ENCODE results near the gene HPS3.
"Not testable (repeated sequence)": the region's sequence is repeated elsewhere in the genome, so short reads cannot be mapped to it uniquely, and the experiment has no call there.

The HPS3 gene

DNA sequence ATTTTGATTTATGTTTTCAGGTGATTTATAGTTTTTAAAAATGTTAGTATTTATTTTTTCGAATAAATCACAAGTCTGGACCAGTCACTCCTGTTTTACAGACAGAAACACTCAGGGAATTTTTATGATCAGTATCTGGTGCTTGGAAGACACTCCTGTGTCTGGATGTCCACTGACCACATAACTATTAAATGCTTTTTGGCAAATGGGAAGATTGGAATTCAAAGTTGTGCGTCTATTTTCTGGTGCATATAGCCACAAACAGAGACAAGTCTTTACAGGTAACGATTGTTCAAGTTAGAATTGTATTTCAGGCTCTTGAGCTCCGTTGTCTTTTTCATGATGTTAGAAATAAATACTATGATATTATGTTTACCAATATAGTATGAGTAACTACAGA lies 80.0 kb downstream of the HPS3 start:
- no peak overlapping the region for H3K4me3 ChIP-seq (ENCODE audit: low read depth, low read length)
- in situ Hi-C loops (cut with HindIII; ENCODE audit: low pct_ligation_motif_present, low sequenced_read_pairs) = no loop called here
- no peak overlapping the region for H3K27ac ChIP-seq
- no peak for DNase-seq
- no peaks in the 10 kb centered on the region for H3K36me3 ChIP-seq (replicated peaks)
- H3K27me3 ChIP-seq (replicated peaks) = no peaks in the 10 kb centered on the region
- TF ChIP-seq, protein P1, sequence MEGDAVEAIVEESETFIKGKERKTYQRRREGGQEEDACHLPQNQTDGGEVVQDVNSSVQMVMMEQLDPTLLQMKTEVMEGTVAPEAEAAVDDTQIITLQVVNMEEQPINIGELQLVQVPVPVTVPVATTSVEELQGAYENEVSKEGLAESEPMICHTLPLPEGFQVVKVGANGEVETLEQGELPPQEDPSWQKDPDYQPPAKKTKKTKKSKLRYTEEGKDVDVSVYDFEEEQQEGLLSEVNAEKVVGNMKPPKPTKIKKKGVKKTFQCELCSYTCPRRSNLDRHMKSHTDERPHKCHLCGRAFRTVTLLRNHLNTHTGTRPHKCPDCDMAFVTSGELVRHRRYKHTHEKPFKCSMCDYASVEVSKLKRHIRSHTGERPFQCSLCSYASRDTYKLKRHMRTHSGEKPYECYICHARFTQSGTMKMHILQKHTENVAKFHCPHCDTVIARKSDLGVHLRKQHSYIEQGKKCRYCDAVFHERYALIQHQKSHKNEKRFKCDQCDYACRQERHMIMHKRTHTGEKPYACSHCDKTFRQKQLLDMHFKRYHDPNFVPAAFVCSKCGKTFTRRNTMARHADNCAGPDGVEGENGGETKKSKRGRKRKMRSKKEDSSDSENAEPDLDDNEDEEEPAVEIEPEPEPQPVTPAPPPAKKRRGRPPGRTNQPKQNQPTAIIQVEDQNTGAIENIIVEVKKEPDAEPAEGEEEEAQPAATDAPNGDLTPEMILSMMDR (IDR thresholded peaks at IDR 0.05; ENCODE audit: low read depth, low read length, missing control alignments) = no peak

DNA sequence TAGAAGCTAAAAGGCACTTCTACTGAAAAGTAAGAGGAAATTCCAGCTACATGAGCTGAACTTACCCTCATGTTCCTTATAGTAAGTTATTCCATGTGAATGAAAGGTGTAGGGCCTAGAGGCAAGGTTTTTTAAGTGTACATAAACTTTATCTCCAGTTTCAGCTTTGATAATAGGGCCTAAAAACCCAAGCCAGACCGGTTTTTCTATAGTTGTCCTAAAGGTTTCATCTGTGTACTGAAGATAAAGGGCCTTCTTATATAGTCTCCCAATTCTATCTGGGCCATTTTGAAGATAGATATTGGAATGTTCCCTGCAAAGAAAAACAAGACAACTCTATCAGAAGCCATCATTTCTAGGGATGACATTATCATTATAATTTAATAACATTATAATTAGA lies 82.9 kb downstream of the HPS3 start:
- no peak overlapping the region for H3K27ac ChIP-seq
- H3K36me3 ChIP-seq (replicated peaks) = no peaks in the 10 kb centered on the region
- TF ChIP-seq, protein P1 (IDR thresholded peaks at IDR 0.05; ENCODE audit: low read depth, low read length, missing control alignments) = no peak
- DNase-seq = no peak
- H3K4me3 ChIP-seq (ENCODE audit: low read depth, low read length) = no peak overlapping the region
- in situ Hi-C loops (cut with HindIII; ENCODE audit: low pct_ligation_motif_present, low sequenced_read_pairs) = no loop called here
- no peaks in the 10 kb centered on the region for H3K27me3 ChIP-seq (replicated peaks)

DNA sequence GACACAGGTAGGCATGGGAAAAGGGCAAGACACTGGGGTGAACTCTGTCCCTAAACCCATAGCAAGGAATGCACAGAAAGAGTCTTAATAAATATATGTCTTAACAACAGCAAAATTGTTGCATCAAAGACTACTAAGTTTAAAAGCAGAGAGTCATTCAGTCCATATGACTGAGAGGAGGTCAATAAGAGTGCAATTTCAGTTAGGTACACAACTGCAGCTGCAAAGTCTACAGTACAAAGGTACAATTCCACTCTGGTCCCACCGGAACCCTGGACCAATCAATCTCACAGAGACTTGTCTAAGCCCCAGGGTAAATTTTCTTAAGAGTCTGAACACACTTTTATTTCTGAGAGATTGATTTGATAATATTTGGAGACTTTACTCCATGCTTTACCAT lies 85.3 kb downstream of the HPS3 start:
- H3K27ac ChIP-seq = no peak overlapping the region
- TF ChIP-seq, protein P1 (IDR thresholded peaks at IDR 0.05; ENCODE audit: low read depth, low read length, missing control alignments) = no peak
- in situ Hi-C loops (cut with HindIII; ENCODE audit: low pct_ligation_motif_present, low sequenced_read_pairs) = no loop called here
- no peaks in the 10 kb centered on the region for H3K27me3 ChIP-seq (replicated peaks)
- H3K36me3 ChIP-seq (replicated peaks) = no peaks in the 10 kb centered on the region
- H3K4me3 ChIP-seq (ENCODE audit: low read depth, low read length) = no peak overlapping the region
- DNase-seq = no peak

DNA sequence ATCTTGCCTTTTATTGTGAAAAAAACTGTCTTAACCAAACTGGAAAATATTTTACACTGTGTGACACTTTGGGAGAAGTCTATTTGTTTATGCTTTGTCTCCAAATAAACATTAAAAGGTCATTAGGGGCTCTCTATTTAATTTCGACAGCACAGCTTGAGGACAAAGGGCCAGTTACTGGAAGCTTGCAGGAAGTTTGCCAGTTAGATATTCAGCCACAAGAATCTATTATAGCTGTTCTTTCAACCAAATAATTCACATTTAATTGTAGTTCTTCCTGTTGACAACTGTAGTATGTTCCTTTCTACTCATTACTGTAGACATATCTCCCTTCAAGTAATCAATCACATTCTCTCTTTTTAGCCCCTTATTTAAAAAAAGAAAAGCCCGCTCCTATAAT lies 86.1 kb downstream of the HPS3 start:
- H3K27ac ChIP-seq = no peak overlapping the region
- no peaks in the 10 kb centered on the region for H3K27me3 ChIP-seq (replicated peaks)
- in situ Hi-C loops (cut with HindIII; ENCODE audit: low pct_ligation_motif_present, low sequenced_read_pairs) = no loop called here
- H3K36me3 ChIP-seq (replicated peaks) = no peaks in the 10 kb centered on the region
- no peak overlapping the region for H3K4me3 ChIP-seq (ENCODE audit: low read depth, low read length)
- no peak for DNase-seq
- TF ChIP-seq, protein P1 (IDR thresholded peaks at IDR 0.05; ENCODE audit: low read depth, low read length, missing control alignments) = no peak

DNA sequence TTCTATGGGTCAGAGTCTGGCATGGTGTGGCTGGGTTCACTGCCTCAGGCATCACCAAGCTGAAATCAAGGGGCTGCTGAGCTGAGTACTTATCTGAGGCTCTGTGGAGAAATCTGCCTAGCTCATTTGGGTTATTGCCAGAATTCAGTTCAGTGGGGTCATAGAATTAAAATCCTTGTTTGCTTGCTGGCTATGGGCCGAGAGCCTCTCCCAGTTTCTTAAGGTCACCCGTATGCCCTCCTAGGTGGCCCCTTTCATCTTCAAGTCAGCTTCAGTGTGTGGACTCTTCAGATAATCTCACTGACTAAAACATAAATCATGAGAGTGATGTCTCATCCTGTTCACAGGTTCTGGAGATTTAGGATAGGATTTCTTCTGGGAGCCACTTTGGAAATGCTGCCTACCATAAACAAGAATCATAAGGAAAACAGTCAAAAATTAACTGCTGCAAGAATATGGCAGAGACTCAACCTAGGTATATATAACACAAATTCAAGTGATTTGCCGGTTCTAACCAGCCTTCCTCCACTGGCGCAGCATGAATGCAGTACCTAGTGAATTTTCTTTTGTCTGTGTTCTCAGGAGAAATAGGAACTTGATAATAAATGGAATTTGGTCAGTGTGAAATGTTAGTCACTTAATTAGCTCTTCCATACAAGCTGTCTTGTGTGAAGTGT lies 86.9 kb downstream of the HPS3 start:
- in situ Hi-C loops (cut with HindIII; ENCODE audit: low pct_ligation_motif_present, low sequenced_read_pairs) = no loop called here
- Histone ChIP-seq H3K36me3 (replicated peaks) (no peaks in the 10 kb centered on the region), H3K27ac (no peak overlapping the region), H3K4me3 (ENCODE audit: low read depth, low read length) (no peak overlapping the region), H3K27me3 (replicated peaks) (no peaks in the 10 kb centered on the region)
- no peak for DNase-seq
- TF ChIP-seq, protein P1 (IDR thresholded peaks at IDR 0.05; ENCODE audit: low read depth, low read length, missing control alignments) = no peak

DNA sequence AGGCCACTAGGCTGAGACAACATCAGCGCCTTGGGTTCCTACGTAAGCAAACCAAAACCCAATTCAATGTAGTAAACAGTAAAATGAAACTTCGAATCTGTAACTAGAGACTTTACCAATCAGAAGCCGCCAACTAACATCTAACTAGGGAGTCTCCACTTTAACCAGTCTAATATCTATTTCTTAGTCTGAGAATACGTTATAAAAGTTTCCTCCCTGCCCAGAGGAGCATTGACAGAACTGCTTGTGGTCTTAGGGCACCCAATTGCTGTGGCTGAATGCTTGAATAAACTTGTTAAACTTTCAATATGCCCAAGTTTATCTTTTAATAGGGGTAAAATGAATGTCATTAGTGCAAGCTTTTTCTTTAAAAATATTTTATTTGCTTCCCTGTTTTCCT lies 87.9 kb downstream of the HPS3 start:
- H3K36me3 ChIP-seq (replicated peaks) = no peaks in the 10 kb centered on the region
- no peak for DNase-seq
- no peak overlapping the region for H3K4me3 ChIP-seq (ENCODE audit: low read depth, low read length)
- TF ChIP-seq, protein P1 (IDR thresholded peaks at IDR 0.05; ENCODE audit: low read depth, low read length, missing control alignments) = no peak
- H3K27me3 ChIP-seq (replicated peaks) = no peaks in the 10 kb centered on the region
- no peak overlapping the region for H3K27ac ChIP-seq
- in situ Hi-C loops (cut with HindIII; ENCODE audit: low pct_ligation_motif_present, low sequenced_read_pairs) = no loop called here

DNA sequence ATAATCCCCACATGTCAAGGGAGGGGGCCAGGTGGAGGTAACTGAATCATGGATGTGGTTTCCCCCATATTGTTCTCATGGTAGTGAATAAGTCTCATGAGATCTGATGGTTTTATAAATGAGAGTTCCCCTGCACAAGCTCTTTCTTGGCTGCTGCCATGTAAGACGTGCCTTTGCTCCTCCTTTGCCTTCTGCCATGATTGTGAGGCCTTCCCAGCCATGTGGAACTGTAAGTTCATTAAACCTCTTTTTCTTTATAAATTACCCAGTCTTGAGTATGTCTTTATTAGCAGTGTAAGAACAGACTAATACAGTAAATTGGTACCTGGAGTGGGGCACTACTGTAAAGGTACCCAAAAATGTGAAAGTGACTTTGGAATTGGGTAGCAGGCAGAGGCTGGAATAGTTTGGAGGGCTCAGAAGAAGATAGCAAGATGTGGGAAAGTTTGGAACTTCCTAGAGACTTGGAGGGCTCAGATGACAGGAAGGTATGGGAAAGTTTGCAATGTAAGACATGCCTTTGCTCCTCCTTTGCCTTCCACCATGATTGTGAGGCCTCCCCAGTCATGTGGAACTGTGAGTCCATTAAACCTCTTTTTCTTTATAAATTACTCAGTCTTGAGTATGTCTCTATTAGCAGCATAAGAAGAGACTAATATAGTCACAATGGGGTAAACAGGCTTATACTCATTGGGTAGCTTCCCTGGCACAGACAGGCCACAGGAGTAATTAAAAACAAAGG lies 90.1 kb downstream of the HPS3 start:
- H3K36me3 ChIP-seq (replicated peaks); H3K4me3 ChIP-seq (ENCODE audit: low read depth, low read length); H3K27me3 ChIP-seq (replicated peaks); DNase-seq; H3K27ac ChIP-seq; in situ Hi-C loops (cut with HindIII; ENCODE audit: low pct_ligation_motif_present, low sequenced_read_pairs): not testable (repeated sequence)
